Stimulated activated CD4-positive, alpha-beta T cell treated with anti-CD3 and anti-CD28 coated beads, Interleukin-12 subunit alpha, Interleukin-12 subunit beta, amount 100 ng/mL, for 48 hours (primary cell): ENCODE measurements around the gene ADGRL3.
"Not testable (repeated sequence)": the region's sequence is repeated elsewhere in the genome, so short reads cannot be mapped to it uniquely, and the experiment has no call there.

Experiments used
- DNase-seq, 3 donors: peaks; one replicate each; pipeline ENCODE4 v3.0.0-alpha.2; 2020; ENCODE audit warnings: low read depth in 2 of 3, low spot score in 1 of 3

Gene ADGRL3

GRCh38 chr4:61614231-61614630 is 414.1 kb downstream of the ADGRL3 start:
- DNase-seq = no peak

GRCh38 chr4:61619528-61619927 is 419.4 kb downstream of the ADGRL3 start:
- DNase-seq = no peak

GRCh38 chr4:61628282-61628681 is 428.2 kb downstream of the ADGRL3 start:
- DNase-seq = no peak

- no peak for DNase-seq
These were observed 428.6 kb downstream of the ADGRL3 start for GRCh38 chr4:61628727-61629126.

GRCh38 chr4:61630548-61630947 is 430.4 kb downstream of the ADGRL3 start:
- no peak for DNase-seq

- DNase-seq = no peak
These were observed 438.5 kb downstream of the ADGRL3 start for GRCh38 chr4:61638591-61638990.

- not testable (repeated sequence) for DNase-seq
These were observed 446.7 kb downstream of the ADGRL3 start for GRCh38 chr4:61646746-61647350.

- DNase-seq = no peak
These were observed 448.1 kb downstream of the ADGRL3 start for GRCh38 chr4:61648264-61648663.

GRCh38 chr4:61657016-61657415 is 456.9 kb downstream of the ADGRL3 start:
- no peak for DNase-seq

GRCh38 chr4:61661960-61662359 is 461.8 kb downstream of the ADGRL3 start:
- DNase-seq = no peak

GRCh38 chr4:61662362-61662761 is 462.2 kb downstream of the ADGRL3 start:
- no peak for DNase-seq

- no peak for DNase-seq
These were observed 463.2 kb downstream of the ADGRL3 start for GRCh38 chr4:61663310-61663709.

GRCh38 chr4:61665649-61666048 is 465.5 kb downstream of the ADGRL3 start:
- DNase-seq = no peak

GRCh38 chr4:61666244-61666643 is 466.1 kb downstream of the ADGRL3 start:
- no peak for DNase-seq

GRCh38 chr4:61671599-61671998 is 471.5 kb downstream of the ADGRL3 start:
- no peak for DNase-seq

GRCh38 chr4:61675464-61675863 is 475.3 kb downstream of the ADGRL3 start:
- no peak for DNase-seq

- no peak for DNase-seq
These were observed 478.2 kb downstream of the ADGRL3 start for GRCh38 chr4:61678297-61678696.

GRCh38 chr4:61693520-61693919 is 493.4 kb downstream of the ADGRL3 start:
- no peak for DNase-seq

GRCh38 chr4:61714387-61714911 is 514.3 kb downstream of the ADGRL3 start:
- DNase-seq = no peak

- DNase-seq = no peak
These were observed 516.3 kb downstream of the ADGRL3 start for GRCh38 chr4:61716426-61716825.

- no peak for DNase-seq
These were observed 523.4 kb downstream of the ADGRL3 start for GRCh38 chr4:61723492-61723891.

GRCh38 chr4:61727286-61727685 is 527.2 kb downstream of the ADGRL3 start:
- no peak for DNase-seq

- DNase-seq = no peak
These were observed 534.3 kb downstream of the ADGRL3 start for GRCh38 chr4:61734409-61734808.
